Effector memory CD8-positive, alpha-beta T cell (primary cell): ENCODE measurements around the gene F7.
A peak's percentile ranks its signal among the peaks of the same experiment; 100 is the strongest.

Experiments
- ATAC-seq: fragments of 150-1000 bp; cut with Tn5 transposase; replicated peaks from 2 replicates; pipeline ENCODE4 v1.10.0; 2021; ENCODE audit warnings: mild to moderate bottlenecking, moderate library complexity
- DNase-seq, 3 experiments: peaks; one replicate each; pipeline ENCODE4 v3.0.0; 2021
- H3K27ac Mint-ChIP-seq, 2 donors: one replicate each; pipeline ENCODE4 v1.8.0; 2022; ENCODE audit warnings: mild to moderate bottlenecking in 2 of 2, mixed read lengths in 2 of 2, moderate library complexity in 2 of 2
- H3K27me3 Mint-ChIP-seq, 2 donors: one replicate each; pipeline ENCODE4 v1.8.0; 2022; ENCODE audit warnings: mixed read lengths in 2 of 2
- H3K36me3 Mint-ChIP-seq: one replicate; pipeline ENCODE4 v1.8.0; 2022; ENCODE audit warnings: mild to moderate bottlenecking, moderate library complexity, mixed read lengths; ENCODE audit not compliant: insufficient read depth
- H3K4me1 Mint-ChIP-seq, 2 donors: one replicate each; pipeline ENCODE4 v1.8.0; 2022; ENCODE audit warnings: low read depth in 2 of 2, mixed read lengths in 2 of 2
- H3K4me3 Mint-ChIP-seq, 2 donors: one replicate each; pipeline ENCODE4 v1.8.0; 2022; ENCODE audit warnings: mild to moderate bottlenecking in 2 of 2, mixed read lengths in 2 of 2, moderate library complexity in 2 of 2
- H3K9me3 Mint-ChIP-seq, 2 donors: one replicate each; pipeline ENCODE4 v1.8.0; 2022; ENCODE audit warnings: mixed read lengths in 2 of 2

Gene F7

GRCh38 chr13:113162783-113163685 is 57.4 kb downstream of the F7 start:
- peaks cover 14% of the 10 kb centered on the region for H3K36me3 Mint-ChIP-seq
- H3K4me3 Mint-ChIP-seq: peak overlapping the region; percentile 69
- H3K4me1 Mint-ChIP-seq: peaks cover 27 to 36% of the 10 kb centered on the region in 2 donors
- H3K27ac Mint-ChIP-seq: peak overlapping the region; percentile 41 to 94
- peak in 2 of 3 experiments; percentile 28 for DNase-seq
- no peaks in the 10 kb centered on the region for H3K27me3 Mint-ChIP-seq
- peaks cover 0 to 6% of the 10 kb centered on the region in 2 donors for H3K9me3 Mint-ChIP-seq
- ATAC-seq: peak; percentile 61

GRCh38 chr13:113164492-113164891 is 58.9 kb downstream of the F7 start:
- ATAC-seq: peak; percentile 33
- DNase-seq: no peak
- Mint-ChIP-seq H3K27ac (no peak overlapping the region), H3K36me3 (peaks cover 14% of the 10 kb centered on the region), H3K4me1 (peaks cover 27 to 29% of the 10 kb centered on the region in 2 donors), H3K9me3 (peaks cover 0 to 7% of the 10 kb centered on the region in 2 donors), H3K27me3 (no peaks in the 10 kb centered on the region), H3K4me3 (peak overlapping the region in 1 of 2 donors; percentile 53)

GRCh38 chr13:113166266-113166665 is 60.7 kb downstream of the F7 start:
- Mint-ChIP-seq H3K4me3 (no peak overlapping the region), H3K36me3 (peaks cover 5% of the 10 kb centered on the region), H3K27ac (peak overlapping the region; percentile 16 to 51), H3K4me1 (peaks cover 29 to 32% of the 10 kb centered on the region in 2 donors), H3K27me3 (no peaks in the 10 kb centered on the region), H3K9me3 (peaks cover 0 to 7% of the 10 kb centered on the region in 2 donors)
- ATAC-seq (no peak), DNase-seq (no peak)

- H3K36me3 Mint-ChIP-seq: peaks cover 2% of the 10 kb centered on the region
Observed at GRCh38 chr13:113166681-113167080, 61.1 kb downstream of the F7 start.

GRCh38 chr13:113167155-113167554 is 61.6 kb downstream of the F7 start:
- DNase-seq: no peak
- no peak overlapping the region for H3K27ac Mint-ChIP-seq
- H3K27me3 Mint-ChIP-seq: no peaks in the 10 kb centered on the region
- peaks cover 0 to 7% of the 10 kb centered on the region in 2 donors for H3K9me3 Mint-ChIP-seq
- no peak overlapping the region for H3K4me3 Mint-ChIP-seq
- peaks cover 28 to 34% of the 10 kb centered on the region in 2 donors for H3K4me1 Mint-ChIP-seq
- no peak for ATAC-seq
- peaks cover 2% of the 10 kb centered on the region for H3K36me3 Mint-ChIP-seq

More at GRCh38 chr13:113166681-113167080, 61.1 kb downstream of the F7 start:
- Mint-ChIP-seq H3K27me3 (no peaks in the 10 kb centered on the region), H3K4me3 (no peak overlapping the region), H3K4me1 (peaks cover 28 to 34% of the 10 kb centered on the region in 2 donors), H3K9me3 (peaks cover 0 to 7% of the 10 kb centered on the region in 2 donors), H3K27ac (peak overlapping the region; percentile 16 to 51)
- DNase-seq (no peak), ATAC-seq (no peak)

DNA sequence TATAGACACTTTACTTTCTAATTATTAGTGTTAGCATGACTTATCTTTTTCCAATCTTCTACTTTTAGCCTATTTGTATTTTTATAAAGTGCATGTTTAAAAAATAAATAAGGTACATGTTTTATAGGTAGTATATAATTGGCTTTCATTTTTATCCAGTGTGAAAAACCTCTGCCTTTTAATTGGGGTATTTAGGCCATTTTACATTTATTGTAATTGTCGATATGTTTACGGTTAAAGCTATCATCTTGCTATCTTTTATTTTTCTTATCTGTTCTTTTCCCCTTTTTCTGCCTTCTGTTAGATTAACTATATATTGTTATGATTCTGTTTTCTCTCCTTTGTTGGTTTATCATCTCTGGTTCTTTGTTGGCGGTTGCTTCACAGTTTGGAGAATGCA is 62.0 kb downstream of the F7 start:
- Mint-ChIP-seq H3K9me3 (peaks cover 0 to 7% of the 10 kb centered on the region in 2 donors), H3K4me1 (peaks cover 31 to 34% of the 10 kb centered on the region in 2 donors), H3K27me3 (no peaks in the 10 kb centered on the region), H3K36me3 (peaks cover 2% of the 10 kb centered on the region), H3K4me3 (no peak overlapping the region), H3K27ac (no peak overlapping the region)
- ATAC-seq (no peak), DNase-seq (no peak)

GRCh38 chr13:113168211-113168610 is 62.6 kb downstream of the F7 start:
- no peak for DNase-seq
- ATAC-seq: no peak
- H3K27me3 Mint-ChIP-seq: no peaks in the 10 kb centered on the region
- H3K4me1 Mint-ChIP-seq: peaks cover 32 to 34% of the 10 kb centered on the region in 2 donors
- H3K36me3 Mint-ChIP-seq: peaks cover 2% of the 10 kb centered on the region
- peaks cover 0 to 7% of the 10 kb centered on the region in 2 donors for H3K9me3 Mint-ChIP-seq
- no peak overlapping the region for H3K27ac Mint-ChIP-seq
- no peak overlapping the region for H3K4me3 Mint-ChIP-seq

- ATAC-seq (no peak), DNase-seq (no peak)
- H3K36me3 Mint-ChIP-seq: peaks cover 2% of the 10 kb centered on the region
- H3K4me1 Mint-ChIP-seq: peaks cover 22 to 34% of the 10 kb centered on the region in 2 donors
- peaks cover 0 to 7% of the 10 kb centered on the region in 2 donors for H3K9me3 Mint-ChIP-seq
- H3K27me3 Mint-ChIP-seq: no peaks in the 10 kb centered on the region
- no peak overlapping the region for H3K4me3 Mint-ChIP-seq
- H3K27ac Mint-ChIP-seq: peak overlapping the region in 1 of 2 donors; percentile 19
Observed at GRCh38 chr13:113169277-113170272, 64.0 kb downstream of the F7 start.
